Upper lobe of left lung (tissue), 4 donors: ENCODE measurements around the gene OPTC.
A peak's percentile ranks its signal among the peaks of the same experiment; 100 is the strongest.

Source experiments
- POLR2AphosphoS5 ChIP-seq, 2 donors: sonication (generic); formaldehyde crosslinking; IDR thresholded peaks; one replicate each; pipeline ENCODE4 v1.5.1; 2017; ENCODE audit warnings: antibody characterized with exemption in 2 of 2
- TF ChIP-seq, protein P1 (sequence below), 6 experiments: fragments of 450-650 bp in 4 of 6; fragments of 200-600 bp in 2 of 6; sonication (generic) in 2 of 6; IDR thresholded peaks; one replicate each; pipeline ENCODE4 v1.5.1; 2016 to 2019; ENCODE audit warnings: antibody characterized with exemption in 6 of 6

DNA sequence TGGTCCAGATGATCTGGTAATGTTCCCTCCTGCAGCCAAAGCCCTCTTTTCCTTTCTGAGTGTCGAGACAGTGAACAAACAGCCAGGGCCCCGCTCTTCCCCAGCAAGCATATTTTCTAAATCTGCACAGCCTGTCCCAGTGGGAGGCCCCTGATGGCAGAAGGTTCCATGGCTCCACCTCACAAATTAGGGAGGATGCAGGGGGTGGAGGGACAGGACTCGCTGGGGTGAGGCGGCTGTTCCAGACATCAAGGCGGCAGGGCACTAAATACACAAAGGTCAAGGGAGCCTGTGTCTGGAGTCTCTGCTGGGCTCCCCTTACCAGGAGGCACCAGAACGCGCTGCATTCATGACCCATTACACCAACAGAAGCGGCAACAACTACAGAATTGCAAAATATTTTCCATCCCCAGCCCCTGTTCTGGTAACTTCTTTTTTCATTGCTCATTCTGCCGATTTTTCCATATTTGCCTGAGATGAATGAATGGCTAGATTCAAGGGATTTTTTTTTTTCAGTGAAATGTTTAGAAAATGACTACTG lies 45.4 kb upstream of the OPTC start:
- TF ChIP-seq, protein P1, sequence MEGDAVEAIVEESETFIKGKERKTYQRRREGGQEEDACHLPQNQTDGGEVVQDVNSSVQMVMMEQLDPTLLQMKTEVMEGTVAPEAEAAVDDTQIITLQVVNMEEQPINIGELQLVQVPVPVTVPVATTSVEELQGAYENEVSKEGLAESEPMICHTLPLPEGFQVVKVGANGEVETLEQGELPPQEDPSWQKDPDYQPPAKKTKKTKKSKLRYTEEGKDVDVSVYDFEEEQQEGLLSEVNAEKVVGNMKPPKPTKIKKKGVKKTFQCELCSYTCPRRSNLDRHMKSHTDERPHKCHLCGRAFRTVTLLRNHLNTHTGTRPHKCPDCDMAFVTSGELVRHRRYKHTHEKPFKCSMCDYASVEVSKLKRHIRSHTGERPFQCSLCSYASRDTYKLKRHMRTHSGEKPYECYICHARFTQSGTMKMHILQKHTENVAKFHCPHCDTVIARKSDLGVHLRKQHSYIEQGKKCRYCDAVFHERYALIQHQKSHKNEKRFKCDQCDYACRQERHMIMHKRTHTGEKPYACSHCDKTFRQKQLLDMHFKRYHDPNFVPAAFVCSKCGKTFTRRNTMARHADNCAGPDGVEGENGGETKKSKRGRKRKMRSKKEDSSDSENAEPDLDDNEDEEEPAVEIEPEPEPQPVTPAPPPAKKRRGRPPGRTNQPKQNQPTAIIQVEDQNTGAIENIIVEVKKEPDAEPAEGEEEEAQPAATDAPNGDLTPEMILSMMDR (IDR thresholded peaks at IDR 0.05), result no peak
- TF ChIP-seq POLR2AphosphoS5 (IDR thresholded peaks at IDR 0.05), result peak; percentile 20 to 27
